GM06990 (cell line): ENCODE results near the gene SKIDA1.
"Not testable (repeated sequence)": the region's sequence is repeated elsewhere in the genome, so short reads cannot be mapped to it uniquely, and the experiment has no call there.

Experiments used
- DNase-seq: peaks from one replicate; pipeline ENCODE4 v3.0.0-alpha.2; 2011; ENCODE audit not compliant: insufficient read length; ENCODE audit errors: extremely low read depth
- H3K27me3 ChIP-seq: replicated peaks from 2 replicates; pipeline ENCODE4 v1.6.0; 2011; ENCODE audit warnings: low read length; ENCODE audit not compliant: control insufficient read depth, insufficient read depth
- H3K36me3 ChIP-seq: 2 replicates; pipeline ENCODE4 v1.5.1; 2011; ENCODE audit warnings: low read length; ENCODE audit not compliant: control insufficient read depth, insufficient read depth
- H3K4me3 ChIP-seq: replicated peaks from 2 replicates; pipeline ENCODE4 v1.5.1; 2011; ENCODE audit warnings: low read depth, mild to moderate bottlenecking, control low read depth, low read length
- CTCF ChIP-seq: IDR thresholded peaks from 2 replicates; pipeline ENCODE4 v1.5.1; 2011; ENCODE audit warnings: low read length, control low read depth, mild to moderate bottlenecking, inconsistent platforms; ENCODE audit not compliant: insufficient read depth, poor library complexity, severe bottlenecking

SKIDA1 gene

DNA sequence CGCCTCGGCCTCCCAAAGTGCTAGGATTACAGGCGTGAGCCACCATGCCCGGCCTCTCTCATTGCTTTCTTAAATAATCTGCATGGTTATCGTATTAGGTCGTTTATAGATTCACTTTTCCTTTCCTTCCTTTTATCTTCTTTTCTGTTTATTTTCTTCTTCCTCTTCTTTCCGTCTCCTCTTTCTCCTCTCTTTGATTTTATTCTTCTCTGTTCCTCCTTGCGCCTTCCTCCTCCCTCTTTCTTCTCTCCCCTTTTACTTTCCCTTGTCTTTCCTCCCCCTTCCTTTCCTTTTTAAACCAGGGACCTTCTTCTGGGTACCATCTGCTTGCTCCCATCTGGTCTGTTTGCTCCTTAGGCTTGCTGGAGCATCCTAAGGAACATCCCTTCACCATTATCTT lies 27.2 kb upstream of the SKIDA1 start:
- no peak for DNase-seq
- Histone ChIP-seq H3K27me3 (no peaks in the 10 kb centered on the region), H3K4me3 (no peak overlapping the region), H3K36me3 (peaks cover 8% of the 10 kb centered on the region)
- TF ChIP-seq CTCF, result no peak

- TF ChIP-seq CTCF, result no peak
- Histone ChIP-seq H3K36me3 (peaks cover 8% of the 10 kb centered on the region), H3K4me3 (no peak overlapping the region), H3K27me3 (no peaks in the 10 kb centered on the region)
- DNase-seq, result no peak
Observed at GRCh38 chr10:21547246-21547645, 21.8 kb upstream of the SKIDA1 start.

DNA sequence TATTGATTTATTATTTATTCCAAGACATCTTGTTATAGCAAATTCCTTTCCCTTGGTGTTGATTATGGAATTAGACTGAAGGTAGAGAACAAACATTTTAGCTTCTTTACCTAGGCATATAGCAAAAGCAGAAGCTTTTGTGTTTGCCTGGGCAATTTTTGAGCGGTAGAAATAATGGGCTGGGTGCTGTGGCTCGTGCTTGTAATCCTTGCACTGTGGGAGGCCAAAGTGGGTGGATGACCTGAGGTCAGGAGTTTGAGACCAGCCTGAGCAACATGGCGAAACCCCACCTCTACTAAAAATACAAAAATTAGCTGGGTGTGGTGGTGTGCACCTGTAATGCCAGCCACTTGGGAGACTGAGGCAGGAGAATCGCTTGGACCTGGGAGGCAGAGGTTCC lies 15.2 kb upstream of the SKIDA1 start:
- H3K36me3 ChIP-seq, H3K4me3 ChIP-seq, H3K27me3 ChIP-seq, DNase-seq: not testable (repeated sequence)

DNA sequence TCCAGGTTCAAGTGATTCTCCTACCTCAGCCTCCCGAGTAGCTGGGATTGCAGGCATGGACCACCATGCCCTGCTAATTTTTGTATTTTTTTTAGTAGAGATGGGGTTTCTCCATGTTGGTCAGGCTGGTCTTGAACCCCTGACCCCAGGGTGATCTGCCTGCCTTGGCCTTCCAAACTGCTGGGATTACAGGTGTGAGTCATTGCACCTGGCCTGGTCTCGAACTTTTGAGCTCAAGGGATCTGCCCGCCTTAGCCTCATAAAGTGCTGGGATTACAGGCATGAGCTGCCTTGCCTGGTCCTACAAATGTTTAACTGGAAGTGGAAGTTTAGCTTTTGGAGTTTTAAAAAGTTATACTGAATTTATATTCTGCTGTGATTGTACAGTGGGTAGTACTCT lies 11.4 kb upstream of the SKIDA1 start:
- H3K36me3 ChIP-seq, result peaks cover 2% of the 10 kb centered on the region
- TF ChIP-seq CTCF, result no peak
- no peaks in the 10 kb centered on the region for H3K27me3 ChIP-seq

GRCh38 chr10:21535976-21536375 lies 10.5 kb upstream of the SKIDA1 start:
- H3K36me3 ChIP-seq, DNase-seq, H3K27me3 ChIP-seq, H3K4me3 ChIP-seq: not testable (repeated sequence)

More for the DNA sequence above, 11.4 kb upstream of the SKIDA1 start:
- DNase-seq, result no peak
- H3K4me3 ChIP-seq, result no peak overlapping the region

DNA sequence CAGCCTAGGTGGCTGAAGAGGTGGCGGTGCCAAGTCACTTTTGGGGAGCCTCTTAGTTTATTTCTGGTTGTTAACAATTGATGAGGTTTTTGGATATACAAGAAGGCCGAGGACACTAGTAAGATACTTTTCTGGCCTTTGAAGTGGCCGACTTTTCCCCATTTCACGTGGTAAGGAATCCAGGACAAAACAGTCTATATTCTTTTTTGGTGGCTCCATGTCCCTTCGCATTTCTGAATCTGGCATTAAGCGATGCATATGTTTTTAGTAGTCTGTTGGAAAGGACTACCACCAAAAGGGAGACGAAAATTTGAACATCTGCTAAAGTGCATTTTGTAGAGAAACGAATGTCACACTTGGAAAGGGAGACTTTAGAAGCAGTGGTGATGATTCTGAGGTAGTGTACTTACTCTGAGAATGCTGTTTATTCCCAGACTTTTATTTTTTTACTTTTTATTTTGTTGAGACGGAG lies 10.0 kb upstream of the SKIDA1 start:
- peaks cover 2% of the 10 kb centered on the region for H3K36me3 ChIP-seq

More for the DNA sequence above, 10.0 kb upstream of the SKIDA1 start:
- Histone ChIP-seq H3K27me3 (no peaks in the 10 kb centered on the region), H3K4me3 (peak overlapping the region; percentile 93)
- no peak for DNase-seq
- TF ChIP-seq CTCF, result no peak
